Spleen (tissue), 11 donors: Measurements from ENCODE around the gene MED27. TPM values are rescaled to one million over a fixed set of nuclear protein-coding genes. Genes with fewer than 3 reads are reported as not detected.

ENCODE experiments used
- DNase-seq: peaks from one replicate; pipeline ENCODE4 v3.0.0-alpha.2; 2020
- H3K27ac ChIP-seq, 8 donors: fragments of 200-600 bp; sonication (generic) in 7 of 8; 1 replicate in 4 of 8; 2 replicates in 4 of 8; pipeline versions ENCODE4 v1.5.0 to v1.8.0; 2016 to 2021; ENCODE audit warnings: inconsistent platforms in 4 of 8, mild to moderate bottlenecking in 4 of 8, moderate library complexity in 1 of 8
- H3K27me3 ChIP-seq, 7 donors: fragments of 200-600 bp; sonication (generic) in 6 of 7; replicated peaks in 1 of 7; 1 replicate in 4 of 7; 2 replicates in 3 of 7; pipeline versions ENCODE4 v1.5.0 to v1.8.0; 2016 to 2021; ENCODE audit warnings: inconsistent platforms in 3 of 7, mild to moderate bottlenecking in 1 of 7
- H3K36me3 ChIP-seq, 6 donors: fragments of 200-600 bp; sonication (generic) in 5 of 6; 1 replicate in 4 of 6; 2 replicates in 2 of 6; pipeline versions ENCODE4 v1.5.0 to v1.8.0; 2016 to 2021; ENCODE audit warnings: inconsistent platforms in 2 of 6
- H3K4me1 ChIP-seq, 6 donors: fragments of 200-600 bp; sonication (generic) in 5 of 6; 1 replicate in 3 of 6; 2 replicates in 3 of 6; pipeline versions ENCODE4 v1.5.0 to v1.8.0; 2016 to 2021; ENCODE audit warnings: inconsistent platforms in 3 of 6
- H3K4me3 ChIP-seq, 8 donors: fragments of 200-600 bp; sonication (generic) in 7 of 8; 1 replicate in 4 of 8; 2 replicates in 4 of 8; pipeline versions ENCODE4 v1.5.0 to v1.8.0; 2016 to 2021; ENCODE audit warnings: inconsistent platforms in 4 of 8, mild to moderate bottlenecking in 4 of 8, moderate library complexity in 2 of 8
- H3K9me3 ChIP-seq, 8 donors: fragments of 200-600 bp; sonication (generic) in 7 of 8; 1 replicate in 4 of 8; 2 replicates in 4 of 8; pipeline versions ENCODE4 v1.5.0 to v1.8.0; 2016 to 2021; ENCODE audit warnings: inconsistent platforms in 4 of 8
- POLR2A ChIP-seq, 3 donors: fragments of 450-650 bp; IDR thresholded peaks; one replicate each; pipeline ENCODE4 v1.5.1; 2017; ENCODE audit warnings: antibody characterized with exemption in 3 of 3, mild to moderate bottlenecking in 1 of 3
- POLR2AphosphoS5 ChIP-seq, 3 donors: sonication (generic); formaldehyde crosslinking; IDR thresholded peaks; one replicate each; pipeline ENCODE4 v1.5.1; 2017; ENCODE audit warnings: antibody characterized with exemption in 3 of 3
- WGBS, 5 donors: extraction: QIAGEN DNeasy Blood & Tissue Kit in 3 of 5; methylation state at CpG; one replicate each; pipeline versions ENCODE4 v1.1.5 to v1.1.7; 2013 to 2018; 5-methylcytosine and 5-hydroxymethylcytosine counted together
- intact Hi-C: fragments of 100-400 bp; cut with DNase I; formaldehyde crosslinking; loops from one replicate; pipeline ENCODE4 v1.15.0; 2023; ENCODE audit warnings: low total_unique reads
- polyA plus RNA-seq, 3 donors: library from polyadenylated mRNA; stranded (reverse); fragments of 200-250 nt; gene quantifications; one replicate each; pipeline ENCODE4 v1.2.1, GENCODE V29; 2013
- total RNA-seq, 7 donors: library from RNA; depleted of rRNA in 3 of 7; stranded (reverse); fragments of >200 nt in 3 of 7; fragmentation: NEBNext Ultra II Directional in 4 of 7; extraction: Animal tissue kit (Norgen Biotek cat#: 25700) in 4 of 7; gene quantifications; one replicate each; pipeline versions ENCODE4 v1.1.0 to v1.2.1, GENCODE V29; 2016 to 2021
- TF ChIP-seq, protein P1 (sequence below), 11 experiments: fragments of 200-600 bp in 7 of 11; fragments of 450-650 bp in 4 of 11; sonication (generic) in 4 of 11; IDR thresholded peaks in 8 of 11; conservative IDR thresholded peaks in 3 of 11; 1 replicate in 7 of 11; 2 replicates in 4 of 11; pipeline versions ENCODE4 v1.4.0 to v1.8.0; 2016 to 2021; ENCODE audit warnings: antibody characterized with exemption in 11 of 11, inconsistent platforms in 4 of 11, mild to moderate bottlenecking in 1 of 11
- donor health status: healthy with polysubstance abuse.
- donor health status: DM: no; HTN: no; CAD: no; lungs with moderate emphysema.
- donor health status: DM: no; HTN: no; CAD: no.
- donor health status: Bipolar disorder and iron deficiency.
- donor health status: healthy.
- donor health status: DM: no; HTN: no; CAD: no.
- donor health status: DM: yes; HTN: yes; CAD: no.

The MED27 gene
- total and polyA plus RNA-seq, 10 donors, result 13.1 to 22.4 (median 16.0) TPM

DNA sequence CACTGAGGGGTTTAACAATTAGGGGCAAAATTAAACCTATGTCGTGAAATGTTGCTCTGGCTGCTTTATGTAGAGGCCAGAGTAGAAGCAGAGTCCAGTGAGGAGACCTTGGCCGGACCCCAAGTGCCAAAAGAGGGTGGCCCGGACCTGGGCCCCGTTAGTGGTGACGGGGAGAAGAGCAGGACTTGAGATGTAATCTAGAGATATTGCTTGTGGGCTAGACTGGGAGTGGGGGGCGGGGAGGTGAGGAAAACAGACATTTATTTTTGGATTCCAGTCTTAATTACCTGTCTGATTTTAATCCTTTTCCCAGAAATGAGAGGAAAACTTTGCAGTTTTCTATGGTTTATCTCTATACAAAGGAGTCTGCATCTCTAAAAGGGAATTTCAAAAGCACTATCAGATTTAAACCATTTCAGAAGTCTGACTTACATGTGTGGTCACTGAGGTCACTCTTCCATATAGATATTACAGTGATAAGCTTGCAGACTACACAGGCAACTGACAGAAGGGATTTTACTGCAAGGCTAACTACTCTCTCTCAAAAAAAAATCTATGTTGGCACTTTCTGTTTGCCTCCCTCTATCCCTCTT, 108.1 kb downstream of the MED27 start:
- intact Hi-C loops, result no loop called here
- WGBS, 5 donors, result 94 to 99% (median 95%) methylated on average over 6 of the region's 6 CpGs
- no peak for TF ChIP-seq POLR2AphosphoS5 (IDR thresholded peaks at IDR 0.05)
- TF ChIP-seq, protein P1, sequence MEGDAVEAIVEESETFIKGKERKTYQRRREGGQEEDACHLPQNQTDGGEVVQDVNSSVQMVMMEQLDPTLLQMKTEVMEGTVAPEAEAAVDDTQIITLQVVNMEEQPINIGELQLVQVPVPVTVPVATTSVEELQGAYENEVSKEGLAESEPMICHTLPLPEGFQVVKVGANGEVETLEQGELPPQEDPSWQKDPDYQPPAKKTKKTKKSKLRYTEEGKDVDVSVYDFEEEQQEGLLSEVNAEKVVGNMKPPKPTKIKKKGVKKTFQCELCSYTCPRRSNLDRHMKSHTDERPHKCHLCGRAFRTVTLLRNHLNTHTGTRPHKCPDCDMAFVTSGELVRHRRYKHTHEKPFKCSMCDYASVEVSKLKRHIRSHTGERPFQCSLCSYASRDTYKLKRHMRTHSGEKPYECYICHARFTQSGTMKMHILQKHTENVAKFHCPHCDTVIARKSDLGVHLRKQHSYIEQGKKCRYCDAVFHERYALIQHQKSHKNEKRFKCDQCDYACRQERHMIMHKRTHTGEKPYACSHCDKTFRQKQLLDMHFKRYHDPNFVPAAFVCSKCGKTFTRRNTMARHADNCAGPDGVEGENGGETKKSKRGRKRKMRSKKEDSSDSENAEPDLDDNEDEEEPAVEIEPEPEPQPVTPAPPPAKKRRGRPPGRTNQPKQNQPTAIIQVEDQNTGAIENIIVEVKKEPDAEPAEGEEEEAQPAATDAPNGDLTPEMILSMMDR (IDR thresholded peaks at IDR 0.05 in 8 of 11, conservative IDR thresholded peaks at IDR 0.05 in 3 of 11), result no peak
- no peak for TF ChIP-seq POLR2A (IDR thresholded peaks at IDR 0.05)

GRCh38 chr9:131969469-131969989, 110.1 kb downstream of the MED27 start:
- H3K4me1 ChIP-seq, result peaks cover 0 to 5% (median 0%) of the 10 kb centered on the region in 6 donors
- DNase-seq, result no peak
- peaks cover 0 to 17% (median 0%) of the 10 kb centered on the region in 6 donors for H3K36me3 ChIP-seq
- TF ChIP-seq, protein P1 (IDR thresholded peaks at IDR 0.05 in 8 of 11, conservative IDR thresholded peaks at IDR 0.05 in 3 of 11), result no peak
- TF ChIP-seq POLR2AphosphoS5 (IDR thresholded peaks at IDR 0.05), result no peak
- no peak for TF ChIP-seq POLR2A (IDR thresholded peaks at IDR 0.05)
- H3K4me3 ChIP-seq, result no peak overlapping the region
- H3K27ac ChIP-seq, result no peak overlapping the region
- peaks cover 0 to 6% (median 0%) of the 10 kb centered on the region in 8 donors for H3K9me3 ChIP-seq
- intact Hi-C loops, result no loop called here
- no peaks in the 10 kb centered on the region for H3K27me3 ChIP-seq
- WGBS, 5 donors, result 94 to 97% (median 96%) methylated on average over 5 of the region's 5 CpGs

More for the DNA sequence above, 108.1 kb downstream of the MED27 start:
- H3K4me1 ChIP-seq, result peaks cover 0 to 12% (median 2%) of the 10 kb centered on the region in 6 donors
- no peaks in the 10 kb centered on the region for H3K27me3 ChIP-seq
- no peak overlapping the region for H3K4me3 ChIP-seq
- peaks cover 0 to 6% (median 0%) of the 10 kb centered on the region in 8 donors for H3K9me3 ChIP-seq
- H3K36me3 ChIP-seq, result peaks cover 0 to 17% (median 0%) of the 10 kb centered on the region in 6 donors
- H3K27ac ChIP-seq, result no peak overlapping the region
- no peak for DNase-seq

DNA sequence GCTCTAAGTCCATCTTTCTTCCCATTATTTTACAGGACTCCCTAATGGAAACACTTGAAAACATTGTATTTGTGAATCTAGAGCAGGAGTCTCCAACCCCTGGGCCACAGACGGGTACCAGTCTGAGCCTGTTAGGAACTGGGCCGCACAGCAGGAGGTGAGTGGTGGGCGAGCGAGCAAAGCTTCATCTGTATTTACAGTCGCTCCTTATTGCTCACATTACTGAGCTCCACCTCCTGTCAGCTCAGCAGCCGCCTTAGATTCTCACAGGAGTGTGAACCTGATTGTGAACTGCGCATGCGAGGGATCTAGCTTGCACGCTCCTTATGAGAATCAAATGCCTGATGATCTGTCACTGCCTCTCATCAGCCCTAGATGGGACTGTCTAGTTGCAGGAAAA, 111.0 kb downstream of the MED27 start:
- H3K27me3 ChIP-seq, result no peaks in the 10 kb centered on the region
- peaks cover 0 to 13% (median 0%) of the 10 kb centered on the region in 6 donors for H3K36me3 ChIP-seq
- 97 to 98% (median 98%) methylated on average over 9 of the region's 9 CpGs for WGBS, 5 donors
- TF ChIP-seq POLR2A (IDR thresholded peaks at IDR 0.05) (no peak), POLR2AphosphoS5 (IDR thresholded peaks at IDR 0.05) (no peak)
- TF ChIP-seq, protein P1 (IDR thresholded peaks at IDR 0.05 in 8 of 11, conservative IDR thresholded peaks at IDR 0.05 in 3 of 11), result no peak
- peaks cover 0 to 6% (median 0%) of the 10 kb centered on the region in 8 donors for H3K9me3 ChIP-seq
- H3K4me3 ChIP-seq, result no peak overlapping the region
- peaks cover 0 to 5% (median 0%) of the 10 kb centered on the region in 6 donors for H3K4me1 ChIP-seq
- DNase-seq, result no peak
- intact Hi-C loops, result no loop called here
- no peak overlapping the region for H3K27ac ChIP-seq

GRCh38 chr9:131965841-131966240, 113.8 kb downstream of the MED27 start:
- Histone ChIP-seq H3K4me1 (peaks cover 0 to 5% (median 0%) of the 10 kb centered on the region in 6 donors), H3K4me3 (no peak overlapping the region), H3K9me3 (no peaks in the 10 kb centered on the region), H3K27ac (no peak overlapping the region), H3K27me3 (no peaks in the 10 kb centered on the region), H3K36me3 (peaks cover 0 to 6% (median 0%) of the 10 kb centered on the region in 6 donors)
- intact Hi-C loops, result no loop called here
- TF ChIP-seq POLR2A (IDR thresholded peaks at IDR 0.05), result no peak
- TF ChIP-seq, protein P1 (IDR thresholded peaks at IDR 0.05 in 8 of 11, conservative IDR thresholded peaks at IDR 0.05 in 3 of 11), result no peak
- no peak for TF ChIP-seq POLR2AphosphoS5 (IDR thresholded peaks at IDR 0.05)
- no peak for DNase-seq
- 81 to 93% (median 90%) methylated on average over 7 of the region's 7 CpGs for WGBS, 5 donors
